CD4-positive, alpha-beta memory T cell (primary cell): ENCODE measurements around the gene PLEKHG2. TPM values are rescaled to one million over a fixed set of nuclear protein-coding genes. Genes with fewer than 3 reads are reported as not detected.

Experiments used
- CTCF ChIA-PET: fragments of 350-600 bp; sonication (Branson Sonifier 250); formaldehyde crosslinking; loops from one replicate; lab custom pipeline; 2021; ENCODE audit warnings: inconsistent platforms; ENCODE audit not compliant: partially characterized antibody; lab: Charles Lee
- POLR2A ChIA-PET: fragments of 350-600 bp; sonication (Branson Sonifier 250); formaldehyde crosslinking; loops from one replicate; lab custom pipeline; 2021; ENCODE audit not compliant: partially characterized antibody; lab: Charles Lee
- DNase-seq, 5 donors: peaks; one replicate each; pipeline versions ENCODE4 v3.0.0 to v3.0.0-alpha.2; 2020 to 2022; ENCODE audit warnings: mixed read lengths in 1 of 5
- H3K27ac ChIP-seq: one replicate; pipeline ENCODE4 v1.7.0; 2013; ENCODE audit warnings: low read depth, low read length
- H3K27me3 ChIP-seq: 2 replicates; pipeline ENCODE4 v1.7.0; 2013; ENCODE audit warnings: mild to moderate bottlenecking, low read length, moderate library complexity; ENCODE audit not compliant: insufficient read depth
- H3K36me3 ChIP-seq: 2 replicates; pipeline ENCODE4 v1.7.0; 2013; ENCODE audit warnings: mild to moderate bottlenecking, low read length, moderate library complexity; ENCODE audit not compliant: insufficient read depth
- H3K4me1 ChIP-seq: 2 replicates; pipeline ENCODE4 v1.7.0; 2013; ENCODE audit warnings: mild to moderate bottlenecking, low read length, moderate library complexity; ENCODE audit not compliant: insufficient read depth
- H3K4me3 ChIP-seq, 2 donors: one replicate each; pipeline ENCODE4 v1.7.0; 2013; ENCODE audit warnings: low read length in 2 of 2, mild to moderate bottlenecking in 1 of 2
- H3K9me3 ChIP-seq, 2 donors: one replicate each; pipeline ENCODE4 v1.7.0; 2013; ENCODE audit warnings: low read length in 2 of 2, control low read depth in 1 of 2; ENCODE audit not compliant: control insufficient read depth in 1 of 2
- H3K27ac Mint-ChIP-seq, 7 donors: one replicate each; pipeline ENCODE4 v1.8.0; 2020 to 2021; ENCODE audit warnings: mixed read lengths in 7 of 7, mild to moderate bottlenecking in 6 of 7, inconsistent platforms in 3 of 7, moderate library complexity in 3 of 7
- H3K27me3 Mint-ChIP-seq, 2 donors: one replicate each; pipeline ENCODE4 v1.8.0; 2020 to 2021; ENCODE audit warnings: mixed read lengths in 2 of 2
- H3K36me3 Mint-ChIP-seq, 2 donors: one replicate each; pipeline ENCODE4 v1.8.0; 2020 to 2021; ENCODE audit warnings: mixed read lengths in 2 of 2, inconsistent platforms in 1 of 2, mild to moderate bottlenecking in 1 of 2
- H3K4me1 Mint-ChIP-seq, 4 donors: one replicate each; pipeline ENCODE4 v1.8.0; 2020 to 2021; ENCODE audit warnings: mixed read lengths in 4 of 4, mild to moderate bottlenecking in 1 of 4
- H3K4me3 Mint-ChIP-seq, 8 donors: one replicate each; pipeline ENCODE4 v1.8.0; 2020 to 2021; ENCODE audit warnings: mixed read lengths in 8 of 8, mild to moderate bottlenecking in 7 of 8, moderate library complexity in 6 of 8, inconsistent platforms in 3 of 8
- H3K9me3 Mint-ChIP-seq, 8 donors: one replicate each; pipeline ENCODE4 v1.8.0; 2020 to 2021; ENCODE audit warnings: mixed read lengths in 8 of 8, mild to moderate bottlenecking in 5 of 8, inconsistent platforms in 3 of 8, moderate library complexity in 1 of 8
- intact Hi-C: fragments of 100-400 bp; cut with micrococcal nuclease; formaldehyde crosslinking; loops from one replicate; pipeline ENCODE4 v1.15.1; 2023
- polyA plus RNA-seq, 2 donors: library from polyadenylated mRNA; unstranded; fragments of 300-500 nt; fragmentation: Illumina TruSeq; gene quantifications; one replicate each; pipeline ENCODE4 v1.2.3, GENCODE V29; 2021
- total RNA-seq, 2 experiments: library from RNA; stranded (reverse); gene quantifications; one replicate each; pipeline ENCODE4 v1.2.3, GENCODE V29; 2021

The PLEKHG2 gene
- total and polyA plus RNA-seq, 4 experiments from 2014 or later = 1.4 to 17.0 (median 8.6) TPM

DNA sequence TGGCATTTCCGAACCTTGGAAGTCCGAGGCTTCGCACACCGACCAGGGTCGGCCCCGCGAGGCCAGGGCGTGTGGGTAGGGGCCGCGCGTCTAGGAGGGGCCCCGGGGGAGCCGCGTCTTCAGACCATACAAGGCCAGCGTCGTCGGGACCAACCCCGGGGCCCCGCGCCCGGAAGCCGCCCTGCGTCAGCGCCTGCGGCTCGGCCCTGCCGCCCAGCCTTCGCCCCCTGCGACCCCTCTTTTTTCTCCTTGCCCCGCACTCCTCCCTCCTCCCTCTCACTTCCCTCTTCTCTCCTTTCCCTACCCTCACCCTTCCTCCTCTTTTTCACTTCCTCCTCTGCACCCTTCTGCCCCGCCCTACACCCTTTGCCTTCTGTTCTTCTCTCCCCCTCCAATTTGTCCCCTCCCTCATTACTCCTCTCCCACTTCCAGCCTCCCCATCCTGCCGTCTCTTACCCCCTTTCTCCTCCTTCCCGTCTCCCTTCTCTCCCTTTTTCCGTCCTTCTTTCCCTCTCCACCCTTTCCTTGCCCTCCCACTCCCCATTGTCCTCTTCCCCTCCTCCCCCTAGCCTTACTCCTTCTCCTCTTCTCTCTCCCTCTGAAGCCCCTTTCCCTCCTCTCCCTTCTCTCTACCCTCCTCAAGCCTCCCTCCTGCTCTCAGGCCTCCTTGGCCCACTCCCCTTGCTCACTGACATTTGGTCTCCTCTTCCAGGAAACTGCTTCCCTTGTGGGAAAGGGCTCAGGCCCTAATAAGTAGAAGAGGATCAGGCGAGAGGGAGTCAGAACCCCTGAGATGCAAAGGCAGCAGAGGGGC is 2.2 kb upstream of the PLEKHG2 start:
- peak overlapping the region; percentile 100 for H3K27ac ChIP-seq
- Mint-ChIP-seq H3K27ac (peak overlapping the region; percentile 94 to 100 (median 99)), H3K4me1 (peaks cover 31 to 80% (median 43%) of the 10 kb centered on the region in 4 donors), H3K27me3 (peaks cover 0 to 7% of the 10 kb centered on the region in 2 donors), H3K36me3 (peaks cover 22 to 63% of the 10 kb centered on the region in 2 donors), H3K4me3 (peak overlapping the region; percentile 75 to 98 (median 90)), H3K9me3 (peaks cover 0 to 16% (median 0%) of the 10 kb centered on the region in 8 donors)
- H3K4me3 ChIP-seq = peak overlapping the region; percentile 52 to 68
- peaks cover 18% of the 10 kb centered on the region for H3K36me3 ChIP-seq
- intact Hi-C loops = no loop called here
- H3K4me1 ChIP-seq = peaks cover 43% of the 10 kb centered on the region
- DNase-seq = peak; percentile 75 to 87 (median 78)
- H3K27me3 ChIP-seq = no peaks in the 10 kb centered on the region
- POLR2A ChIA-PET = interaction anchor here (1.3 to 11.3 kb wide), 6 partner anchors 11 to 122 kb away, joined by 4 to 384 read pairs (median 116); partner anchors contain the start of genes EID2B, GMFG, MED29 and PAF1
- no peaks in the 10 kb centered on the region for H3K9me3 ChIP-seq
- CTCF ChIA-PET = no interaction called here

DNA sequence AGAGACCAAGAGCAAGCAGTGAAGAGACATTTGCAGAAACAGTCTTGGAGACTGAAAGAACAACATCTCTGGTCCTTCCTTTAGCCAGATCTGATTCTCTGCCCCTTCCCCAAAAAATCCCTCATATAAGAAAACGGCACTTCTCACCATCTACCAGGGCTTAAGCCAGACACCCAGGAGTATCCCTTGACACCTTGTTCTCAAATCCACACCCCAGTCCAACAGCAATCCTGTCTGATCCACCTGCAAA is 1.7 kb upstream of the PLEKHG2 start:
- Mint-ChIP-seq H3K9me3 (peaks cover 0 to 16% (median 0%) of the 10 kb centered on the region in 8 donors), H3K27ac (peak overlapping the region; percentile 94 to 100 (median 99)), H3K4me1 (peaks cover 28 to 75% (median 39%) of the 10 kb centered on the region in 4 donors), H3K27me3 (peaks cover 0 to 7% of the 10 kb centered on the region in 2 donors), H3K36me3 (peaks cover 22 to 63% of the 10 kb centered on the region in 2 donors), H3K4me3 (peak overlapping the region; percentile 75 to 98 (median 90))
- no peak for DNase-seq
- ChIA-PET POLR2A (interaction anchor here (1.3 to 2.6 kb wide), 7 partner anchors 11 to 288 kb away, joined by 4 to 384 read pairs (median 19); partner anchors contain the start of genes MED29, PAF1, RPS16 and SAMD4B), CTCF (interaction anchor here (1.0 to 2.3 kb wide), 4 partner anchors 14 to 67 kb away, joined by 3 to 215 read pairs (median 9); partner anchors contain the start of genes MED29, PAF1 and RPS16)
- Histone ChIP-seq H3K4me1 (peaks cover 38% of the 10 kb centered on the region), H3K9me3 (no peaks in the 10 kb centered on the region), H3K36me3 (peaks cover 18% of the 10 kb centered on the region), H3K27ac (peak overlapping the region; percentile 100), H3K4me3 (peak overlapping the region in 1 of 2 donors; percentile 68), H3K27me3 (no peaks in the 10 kb centered on the region)
- intact Hi-C loops = no loop called here

DNA sequence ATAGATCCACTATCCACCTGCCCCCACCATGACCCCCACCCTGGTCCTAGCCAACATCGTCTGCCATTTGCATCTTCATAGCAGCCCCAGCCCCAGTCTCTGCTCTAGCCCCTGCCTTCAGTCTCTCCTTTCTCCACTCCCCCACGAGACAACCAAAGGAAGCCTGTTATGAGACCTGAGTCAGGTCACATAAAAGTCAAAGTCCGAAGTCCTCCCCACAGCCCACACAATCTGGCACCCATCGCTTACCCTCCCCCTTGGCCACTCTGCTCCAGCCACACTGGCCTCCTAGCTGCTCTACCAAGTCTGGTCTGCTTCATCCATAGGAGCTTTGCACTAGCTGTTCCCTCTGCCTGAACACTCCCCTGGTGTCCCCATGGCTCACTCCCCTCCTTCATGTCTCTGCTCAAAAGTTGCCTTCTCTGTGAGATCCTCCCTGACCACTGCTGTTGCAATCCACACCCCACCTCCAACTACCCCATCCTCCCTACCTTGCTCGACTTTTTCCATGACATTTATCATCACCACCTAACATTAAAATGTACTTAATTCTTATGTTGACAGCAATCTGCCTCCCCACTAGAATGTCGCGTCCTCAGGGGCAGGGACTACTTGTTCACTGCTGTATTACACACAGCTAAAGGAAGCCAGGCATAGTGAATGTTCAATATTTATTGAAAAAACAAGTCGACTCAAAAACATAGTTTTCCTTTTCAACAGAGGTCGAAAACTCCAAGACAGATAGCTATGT is 1.2 kb upstream of the PLEKHG2 start:
- Histone ChIP-seq H3K4me1 (peaks cover 33% of the 10 kb centered on the region), H3K36me3 (peaks cover 18% of the 10 kb centered on the region), H3K27me3 (no peaks in the 10 kb centered on the region), H3K27ac (peak overlapping the region; percentile 100), H3K4me3 (peak overlapping the region in 1 of 2 donors; percentile 74), H3K9me3 (no peaks in the 10 kb centered on the region)
- peak in 2 of 5 donors; percentile 26 to 66 for DNase-seq
- peaks cover 0 to 16% (median 0%) of the 10 kb centered on the region in 8 donors for H3K9me3 Mint-ChIP-seq
- H3K27ac Mint-ChIP-seq = peak overlapping the region; percentile 94 to 100 (median 99)
- peaks cover 22 to 61% of the 10 kb centered on the region in 2 donors for H3K36me3 Mint-ChIP-seq
- intact Hi-C loops = no loop called here
- H3K27me3 Mint-ChIP-seq = peaks cover 0 to 7% of the 10 kb centered on the region in 2 donors
- H3K4me1 Mint-ChIP-seq = peaks cover 26 to 70% (median 35%) of the 10 kb centered on the region in 4 donors
- peak overlapping the region; percentile 75 to 98 (median 90) for H3K4me3 Mint-ChIP-seq
- ChIA-PET CTCF (interaction anchor here (1.0 to 2.3 kb wide), 12 partner anchors 14 to 290 kb away, joined by 3 to 215 read pairs (median 4); partner anchors contain the start of genes EID2B, GMFG, MED29 and PAF1), POLR2A (interaction anchor here (0.9 to 2.6 kb wide), 21 partner anchors 11 to 423 kb away, joined by 3 to 384 read pairs (median 5); partner anchors contain the start of genes DYRK1B, GMFG, MED29 and PAF1)

DNA sequence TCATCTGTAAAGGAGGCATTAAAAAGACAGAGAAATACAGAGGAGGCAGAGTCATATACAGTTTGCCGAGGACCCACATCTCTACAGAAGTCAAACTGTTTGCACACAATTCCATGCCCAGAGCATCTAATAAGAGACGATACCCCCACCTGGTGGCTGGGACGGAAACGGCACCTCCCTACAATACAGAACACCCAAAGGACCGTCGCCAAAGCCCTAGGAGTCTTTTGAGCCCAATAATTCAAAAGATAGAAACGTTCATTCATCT is 703 bp upstream of the PLEKHG2 start:
- CTCF ChIA-PET = interaction anchor here (1.0 to 2.3 kb wide), 12 partner anchors 15 to 291 kb away, joined by 3 to 215 read pairs (median 4); partner anchors contain the start of genes EID2B, GMFG, MED29 and PAF1
- Histone ChIP-seq H3K36me3 (peaks cover 18% of the 10 kb centered on the region), H3K4me3 (peak overlapping the region in 1 of 2 donors; percentile 74), H3K9me3 (no peaks in the 10 kb centered on the region), H3K27me3 (no peaks in the 10 kb centered on the region), H3K27ac (peak overlapping the region; percentile 100), H3K4me1 (peaks cover 32% of the 10 kb centered on the region)
- Mint-ChIP-seq H3K36me3 (peaks cover 22 to 58% of the 10 kb centered on the region in 2 donors), H3K4me1 (peaks cover 25 to 65% (median 34%) of the 10 kb centered on the region in 4 donors), H3K27ac (peak overlapping the region; percentile 94 to 100 (median 99)), H3K4me3 (peak overlapping the region; percentile 75 to 98 (median 90)), H3K9me3 (peaks cover 0 to 15% (median 0%) of the 10 kb centered on the region in 8 donors), H3K27me3 (peaks cover 0 to 7% of the 10 kb centered on the region in 2 donors)
- peak; percentile 93 to 96 (median 93) for DNase-seq
- intact Hi-C loops = loop anchor here (1.0 kb wide), 8 partner anchors 10 to 289 kb away; partner anchors contain the start of genes EID2B, MED29, PAF1 and SAMD4B
- POLR2A ChIA-PET = interaction anchor here (0.8 to 2.6 kb wide), 23 partner anchors 10 to 1159 kb away, joined by 3 to 384 read pairs (median 5); partner anchors contain the start of genes DYRK1B, GMFG, MED29 and PAF1

DNA sequence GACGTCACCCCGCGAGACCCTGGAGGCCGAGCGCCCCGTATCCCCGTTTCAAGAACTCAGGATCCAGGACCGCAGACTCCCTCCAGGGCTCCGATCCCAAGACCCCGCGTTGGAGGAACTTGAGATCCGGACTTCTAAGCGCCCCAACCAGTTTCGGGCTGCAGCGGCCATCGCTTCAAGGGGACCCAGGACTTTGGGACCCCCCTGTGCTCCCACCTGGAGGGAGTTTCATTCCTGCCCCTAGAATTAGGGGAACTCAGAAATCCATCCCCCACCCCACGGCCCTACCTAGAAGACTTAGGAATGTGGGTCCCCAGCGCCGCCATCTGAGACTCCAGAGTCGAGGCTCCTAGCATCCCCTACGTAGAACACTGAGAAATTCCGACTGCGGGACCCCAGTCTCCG is 400 bp downstream of the PLEKHG2 start:
- peak in 1 of 5 donors; percentile 67 for DNase-seq
- Mint-ChIP-seq H3K27me3 (peaks cover 0 to 7% of the 10 kb centered on the region in 2 donors), H3K9me3 (peaks cover 0 to 10% (median 0%) of the 10 kb centered on the region in 8 donors), H3K36me3 (peaks cover 15 to 53% of the 10 kb centered on the region in 2 donors), H3K4me3 (peak overlapping the region; percentile 75 to 98 (median 90)), H3K27ac (peak overlapping the region; percentile 68 to 100 (median 87)), H3K4me1 (peaks cover 25 to 58% (median 35%) of the 10 kb centered on the region in 4 donors)
- Histone ChIP-seq H3K27ac (peak overlapping the region; percentile 100), H3K27me3 (no peaks in the 10 kb centered on the region), H3K36me3 (peaks cover 13% of the 10 kb centered on the region), H3K4me1 (peaks cover 32% of the 10 kb centered on the region), H3K9me3 (no peaks in the 10 kb centered on the region), H3K4me3 (peak overlapping the region; percentile 69 to 74)
- POLR2A ChIA-PET = interaction anchor here (1.4 to 2.6 kb wide), 8 partner anchors 9 to 77 kb away, joined by 6 to 384 read pairs (median 20); partner anchors contain the start of genes GMFG, MED29, PAF1 and RPS16
- intact Hi-C loops = loop anchor here (1.0 kb wide), 8 partner anchors 12 to 291 kb away; partner anchors contain the start of genes EID2B, MED29, PAF1 and SAMD4B
- CTCF ChIA-PET = interaction anchor here (2.3 kb wide), 1 partner anchor 16 kb away, joined by 215 read pairs; the partner anchor contains the start of genes MED29 and PAF1

DNA sequence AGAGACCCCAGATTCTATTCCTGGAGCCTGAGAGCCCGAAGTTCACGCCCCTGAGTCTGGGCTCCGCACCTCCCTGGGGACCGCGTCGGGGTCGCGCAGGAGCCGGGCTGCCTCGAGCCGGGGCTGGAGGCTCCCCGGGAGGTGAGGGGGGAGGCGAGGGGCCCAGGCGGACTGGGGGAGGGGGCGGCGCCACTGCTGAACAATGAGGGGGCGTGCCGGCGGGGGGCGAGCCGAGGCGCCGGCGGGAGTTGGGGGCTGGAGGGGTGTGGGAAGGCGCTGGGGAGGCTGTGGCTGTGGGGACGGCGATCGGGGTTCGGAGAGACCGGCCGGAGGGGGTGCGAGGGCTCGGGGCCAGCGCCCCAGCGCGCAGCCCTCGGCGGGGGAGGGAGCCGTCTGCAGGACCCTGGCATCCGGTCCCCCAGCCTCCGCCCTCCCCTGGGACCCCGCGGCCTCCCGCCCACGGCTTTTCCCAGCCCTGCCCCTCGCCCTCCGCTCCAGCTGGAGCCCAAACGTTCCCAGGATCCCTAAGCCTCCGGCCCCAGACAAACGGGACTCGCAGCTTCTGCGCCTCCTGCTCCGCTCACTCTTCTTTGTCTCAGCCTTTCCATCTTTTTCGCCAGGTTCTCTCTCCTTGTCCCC is 922 bp downstream of the PLEKHG2 start:
- ChIA-PET POLR2A (interaction anchor here (0.9 to 7.1 kb wide), 6 partner anchors 12 to 78 kb away, joined by 3 to 46 read pairs (median 13); partner anchors contain the start of genes GMFG, MED29, PAF1 and RPS16), CTCF (interaction anchor here (1.8 kb wide), 1 partner anchor 16 kb away, joined by 14 read pairs; no protein-coding TSS in a partner anchor)
- Histone ChIP-seq H3K36me3 (peaks cover 8% of the 10 kb centered on the region), H3K4me1 (peaks cover 32% of the 10 kb centered on the region), H3K4me3 (peak overlapping the region; percentile 69 to 74), H3K27me3 (no peaks in the 10 kb centered on the region), H3K27ac (peak overlapping the region; percentile 100), H3K9me3 (no peaks in the 10 kb centered on the region)
- intact Hi-C loops = no loop called here
- peaks cover 25 to 53% (median 35%) of the 10 kb centered on the region in 4 donors for H3K4me1 Mint-ChIP-seq
- peaks cover 0 to 7% of the 10 kb centered on the region in 2 donors for H3K27me3 Mint-ChIP-seq
- peak overlapping the region; percentile 83 to 98 (median 90) for H3K4me3 Mint-ChIP-seq
- H3K27ac Mint-ChIP-seq = peak overlapping the region; percentile 92 to 100 (median 96)
- peaks cover 10 to 52% of the 10 kb centered on the region in 2 donors for H3K36me3 Mint-ChIP-seq
- DNase-seq = peak in 2 of 5 donors; percentile 36 to 59
- H3K9me3 Mint-ChIP-seq = peaks cover 0 to 10% (median 0%) of the 10 kb centered on the region in 8 donors
